GM12878 (cell line): ENCODE data around the gene ORC4. TPM values are rescaled to one million over a fixed set of nuclear protein-coding genes. Genes with fewer than 3 reads are reported as not detected.

Source experiments
- ATAC-seq: fragments of 200-7000 bp; cut with Tn5 transposase; 3 replicates; pipeline ENCODE4 v1.9.1; 2020; ENCODE audit warnings: mild to moderate bottlenecking, moderate library complexity
- BruUV-seq: library from RNA; stranded (reverse); fragments of 400-500 nt; replicated peaks from 2 replicates; lab custom pipeline; 2021; lab: Mats Ljungman, UMichigan
- CTCF ChIA-PET: fragments of 300-600 bp; sonication (Branson Sonifier 250); formaldehyde crosslinking; extraction: SDS; loops from one replicate; lab custom pipeline; 2021; ENCODE audit warnings: inconsistent platforms; lab: Yijun Ruan, JAX
- POLR2A ChIA-PET: fragments of 350-600 bp; formaldehyde crosslinking; extraction: SDS; loops from one replicate; lab custom pipeline; 2021; ENCODE audit warnings: inconsistent platforms; lab: Charles Lee
- RAD21 ChIA-PET: fragments of 300-600 bp; sonication (Branson Sonifier 250); formaldehyde crosslinking; loops from one replicate; lab custom pipeline; 2023; ENCODE audit warnings: antibody characterized with exemption; ENCODE audit not compliant: unreplicated experiment; lab: Charles Lee
- SMC1A ChIA-PET: fragments of 300-600 bp; sonication (Branson Sonifier 250); formaldehyde crosslinking; loops from one replicate; lab custom pipeline; 2023; ENCODE audit not compliant: unreplicated experiment, uncharacterized antibody; lab: Charles Lee
- DNase-seq: peaks from one replicate; pipeline ENCODE4 v3.0.0-alpha.2; 2011; ENCODE audit warnings: low read depth, low spot score
- FAIRE-seq: peaks from 3 replicates; lab custom pipeline; 2011; peaks lifted over from hg19 to GRCh38; lab: Jason Lieb, UNC
- H2AFZ ChIP-seq: 2 replicates; pipeline ENCODE4 v1.6.0; 2011; ENCODE audit warnings: low read depth, low read length, control low read depth; ENCODE audit not compliant: control insufficient read depth
- H3K27ac ChIP-seq: 2 replicates; pipeline ENCODE4 v1.5.1; 2011; ENCODE audit warnings: control low read depth; ENCODE audit not compliant: control insufficient read depth, insufficient read depth
- H3K27me3 ChIP-seq, 2 experiments: replicated peaks in 1 of 2; 2 replicates each; pipeline versions ENCODE4 v1.6.0 to v1.6.1; 2011; ENCODE audit warnings: low read length in 1 of 2; ENCODE audit not compliant: control insufficient read depth in 2 of 2, insufficient read depth in 2 of 2
- H3K36me3 ChIP-seq, 2 experiments: 2 replicates each; pipeline ENCODE4 v1.5.1; 2011; ENCODE audit warnings: low read length in 1 of 2; ENCODE audit not compliant: control insufficient read depth in 2 of 2, insufficient read depth in 2 of 2
- H3K4me1 ChIP-seq: 2 replicates; pipeline ENCODE4 v1.6.1; 2011; ENCODE audit warnings: mild to moderate bottlenecking, low read length, moderate library complexity, mixed read lengths; ENCODE audit not compliant: control insufficient read depth, insufficient read depth
- H3K4me2 ChIP-seq: 2 replicates; pipeline ENCODE4 v1.6.0; 2011; ENCODE audit warnings: control low read depth; ENCODE audit not compliant: control insufficient read depth, insufficient read depth
- H3K4me3 ChIP-seq: fragments of 200-600 bp; sonication (generic); 2 replicates; pipeline ENCODE4 v1.5.1; 2016
- H3K79me2 ChIP-seq: 2 replicates; pipeline ENCODE4 v1.6.0; 2011; ENCODE audit warnings: low read length; ENCODE audit not compliant: control insufficient read depth, insufficient read depth
- H3K9ac ChIP-seq: 2 replicates; pipeline ENCODE4 v1.8.0; 2011; ENCODE audit warnings: low read length, control low read depth, mixed read lengths; ENCODE audit not compliant: control insufficient read depth, insufficient read depth
- H3K9me3 ChIP-seq: replicated peaks from 3 replicates; pipeline ENCODE4 v1.5.1; 2011; ENCODE audit warnings: mild to moderate bottlenecking, low read length; ENCODE audit not compliant: control insufficient read depth, insufficient read depth
- H4K20me1 ChIP-seq: 2 replicates; pipeline ENCODE4 v1.6.0; 2011; ENCODE audit not compliant: control insufficient read depth, insufficient read depth
- CREB1 ChIP-seq: IDR thresholded peaks from 2 replicates; pipeline ENCODE4 v1.6.1; 2012; ENCODE audit warnings: low read depth, mild to moderate bottlenecking, inconsistent platforms
- EZH2 ChIP-seq: IDR thresholded peaks from 2 replicates; pipeline ENCODE4 v1.6.1; 2012; ENCODE audit warnings: low read depth, mild to moderate bottlenecking, control low read depth, inconsistent platforms, low read length, borderline replicate concordance; ENCODE audit not compliant: control insufficient read depth
- IKZF1 ChIP-seq: fragments of 450-650 bp; conservative IDR thresholded peaks from 2 replicates; pipeline ENCODE4 v1.6.1; 2017; ENCODE audit warnings: antibody characterized with exemption, mild to moderate bottlenecking
- KDM1A ChIP-seq: fragments of 200-600 bp; sonication (generic); IDR thresholded peaks from 2 replicates; pipeline ENCODE4 v1.6.1; 2016; ENCODE audit warnings: borderline replicate concordance
- MTA2 ChIP-seq: fragments of 450-650 bp; IDR thresholded peaks from 2 replicates; pipeline ENCODE4 v1.6.1; 2016; ENCODE audit warnings: low read depth, mild to moderate bottlenecking, moderate library complexity
- MYC ChIP-seq: IDR thresholded peaks from 2 replicates; pipeline ENCODE4 v1.6.1; 2011; ENCODE audit warnings: mild to moderate bottlenecking, low read length, moderate library complexity, inconsistent platforms; ENCODE audit not compliant: insufficient read depth, insufficient replicate concordance, insufficient read length, severe bottlenecking
- NFYB ChIP-seq: IDR thresholded peaks from 2 replicates; pipeline ENCODE4 v1.6.1; 2011; ENCODE audit warnings: low read depth, mild to moderate bottlenecking, low read length, improper control_type of control experiment, moderate library complexity; ENCODE audit not compliant: insufficient read depth
- SIX5 ChIP-seq: IDR thresholded peaks from 2 replicates; pipeline ENCODE4 v1.6.1; 2011; ENCODE audit warnings: mild to moderate bottlenecking, low read depth, low read length, moderate library complexity; ENCODE audit not compliant: severe bottlenecking
- SMAD5 ChIP-seq: IDR thresholded peaks from 2 replicates; pipeline ENCODE4 v1.6.1; 2016; ENCODE audit warnings: antibody characterized with exemption, low read depth
- TCF3 ChIP-seq: IDR thresholded peaks from 2 replicates; pipeline ENCODE4 v1.6.1; 2012; ENCODE audit warnings: low read depth, mild to moderate bottlenecking, low read length, borderline replicate concordance; ENCODE audit not compliant: insufficient read depth
- ZNF207 ChIP-seq: fragments of 450-650 bp; IDR thresholded peaks from 2 replicates; pipeline ENCODE4 v1.6.1; 2014; ENCODE audit warnings: antibody characterized with exemption, mild to moderate bottlenecking, borderline replicate concordance
- ZNF217 ChIP-seq: fragments of 450-650 bp; IDR thresholded peaks from 2 replicates; pipeline ENCODE4 v1.6.1; 2017; ENCODE audit warnings: antibody characterized with exemption, mild to moderate bottlenecking
- ZNF274 ChIP-seq: IDR thresholded peaks from one replicate; pipeline ENCODE4 v1.8.0; 2011; ENCODE audit not compliant: insufficient read length, insufficient read depth
- in situ Hi-C: fragments of 300-500 bp; cut with MboI; formaldehyde crosslinking; loops from 9 replicates; pipeline ENCODE4 v1.14.3; 2018; ENCODE audit warnings: mixed read lengths
- intact Hi-C: fragments of 100-400 bp; cut with micrococcal nuclease; formaldehyde crosslinking; loops from one replicate; pipeline ENCODE4 v1.14.2; 2022; ENCODE audit not compliant: unreplicated experiment
- polyA plus RNA-seq, 11 experiments: library from polyadenylated mRNA; depleted of rRNA in 4 of 11; unstranded in 6 of 11; stranded (reverse) in 5 of 11; fragments of >200 nt; fragmentation: Nextera tagmentation in 4 of 11; fragmentation: Illumina TruSeq in 1 of 11; extraction: Ambion mirVana in 4 of 11; extraction: Trizol in 1 of 11; gene quantifications; 1 replicate in 1 of 11; 2 replicates in 10 of 11; pipeline versions ENCODE4 v1.2.1 to v1.2.3, GENCODE V29; 2011 to 2016; ENCODE audit warnings: inconsistent platforms in 2 of 11, missing spikeins in 2 of 11, low read depth in 1 of 11
- total RNA-seq, 4 experiments: library from RNA; depleted of rRNA in 3 of 4; stranded (reverse); fragments of >200 nt in 3 of 4; fragmentation: Illumina TruSeq in 1 of 4; extraction: Trizol in 1 of 4; gene quantifications; 2 replicates each; pipeline versions ENCODE4 v1.2.1 to v1.2.3, GENCODE V29; 2013 to 2021
- TF ChIP-seq, protein P1 (sequence below): IDR thresholded peaks from 2 replicates; pipeline ENCODE4 v1.6.1; 2011; ENCODE audit warnings: low read depth, low read length, improper control_type of control experiment, borderline replicate concordance
- TF ChIP-seq, protein P2 (sequence below): IDR thresholded peaks from 2 replicates; pipeline ENCODE4 v1.6.1; 2011; ENCODE audit warnings: low read depth, mild to moderate bottlenecking, low read length, moderate library complexity, borderline replicate concordance; ENCODE audit errors: extremely low read depth

ORC4 gene
- total and polyA plus RNA-seq, 10 of the 15 experiments (the other 5 are each of a cell fraction or from before 2014, with no cell fraction given) = 25.7 to 71.3 (median 52.1) TPM

DNA sequence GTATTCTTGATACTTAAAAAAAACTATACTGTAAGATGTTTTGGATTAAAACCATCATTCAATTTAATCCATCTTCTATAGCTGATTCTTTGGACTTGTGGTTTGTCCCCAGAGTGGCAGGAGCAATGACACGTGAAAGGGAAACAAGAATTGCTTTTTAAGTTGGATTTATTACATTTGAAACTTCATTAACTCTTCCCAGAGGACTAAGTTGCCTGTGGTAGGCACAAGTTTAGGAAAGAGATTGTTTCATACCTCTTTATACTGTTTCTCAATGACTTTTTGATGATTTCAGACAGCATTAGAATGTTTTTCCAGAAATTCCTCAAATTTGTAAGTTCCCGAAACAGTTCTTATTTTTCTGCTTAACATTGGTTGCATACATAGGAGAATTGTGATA, 134.4 kb downstream of the ORC4 start (continued):
- TF ChIP-seq, protein P1, sequence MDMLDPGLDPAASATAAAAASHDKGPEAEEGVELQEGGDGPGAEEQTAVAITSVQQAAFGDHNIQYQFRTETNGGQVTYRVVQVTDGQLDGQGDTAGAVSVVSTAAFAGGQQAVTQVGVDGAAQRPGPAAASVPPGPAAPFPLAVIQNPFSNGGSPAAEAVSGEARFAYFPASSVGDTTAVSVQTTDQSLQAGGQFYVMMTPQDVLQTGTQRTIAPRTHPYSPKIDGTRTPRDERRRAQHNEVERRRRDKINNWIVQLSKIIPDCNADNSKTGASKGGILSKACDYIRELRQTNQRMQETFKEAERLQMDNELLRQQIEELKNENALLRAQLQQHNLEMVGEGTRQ = no peak
- TF ChIP-seq EZH2 = no peak

DNA sequence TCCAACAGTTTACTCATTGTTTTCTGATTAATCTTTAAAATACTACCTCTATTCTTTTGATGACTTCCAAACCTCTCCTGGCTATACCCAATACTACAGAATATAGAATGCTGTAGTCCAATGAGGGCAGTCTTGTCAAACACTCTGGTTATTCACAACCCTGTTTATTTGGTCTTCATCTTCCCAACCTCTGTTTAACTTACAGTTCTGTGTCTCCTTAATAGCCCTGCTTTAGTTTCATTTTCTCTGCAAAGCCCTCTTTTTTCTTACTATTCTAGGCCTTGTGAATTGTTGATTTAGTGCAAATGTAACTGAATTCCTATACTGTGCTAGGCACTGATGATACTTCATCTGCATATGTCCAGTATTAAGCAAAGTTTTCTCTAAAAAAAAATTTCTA, 135.7 kb downstream of the ORC4 start:
- no TSS peak for BruUV-seq
- intact Hi-C loops (no loop called here), in situ Hi-C loops (no loop called here)
- FAIRE-seq = peak; percentile 84
- no peak for TF ChIP-seq CREB1
- H3K27ac ChIP-seq = no peak overlapping the region
- CTCF ChIA-PET = interaction anchor here (0.6 kb wide), 1 partner anchor 51 kb away, joined by 3 read pairs; no protein-coding TSS in a partner anchor
- ATAC-seq = peak; percentile 32
- no peaks in the 10 kb centered on the region for H3K36me3 ChIP-seq
- no peak for DNase-seq
- SMC1A ChIA-PET = no interaction called here
- H4K20me1 ChIP-seq = no peaks in the 10 kb centered on the region
- POLR2A ChIA-PET = no interaction called here
- RAD21 ChIA-PET = no interaction called here
- no peak overlapping the region for H3K4me2 ChIP-seq
- no peaks in the 10 kb centered on the region for H3K4me1 ChIP-seq
- H3K27me3 ChIP-seq = no peaks in the 10 kb centered on the region
- H2AFZ ChIP-seq = no peak overlapping the region
- no peaks in the 10 kb centered on the region for H3K9me3 ChIP-seq
- H3K9ac ChIP-seq = no peak overlapping the region
- H3K79me2 ChIP-seq = no peaks in the 10 kb centered on the region
- H3K4me3 ChIP-seq = no peak overlapping the region

DNA sequence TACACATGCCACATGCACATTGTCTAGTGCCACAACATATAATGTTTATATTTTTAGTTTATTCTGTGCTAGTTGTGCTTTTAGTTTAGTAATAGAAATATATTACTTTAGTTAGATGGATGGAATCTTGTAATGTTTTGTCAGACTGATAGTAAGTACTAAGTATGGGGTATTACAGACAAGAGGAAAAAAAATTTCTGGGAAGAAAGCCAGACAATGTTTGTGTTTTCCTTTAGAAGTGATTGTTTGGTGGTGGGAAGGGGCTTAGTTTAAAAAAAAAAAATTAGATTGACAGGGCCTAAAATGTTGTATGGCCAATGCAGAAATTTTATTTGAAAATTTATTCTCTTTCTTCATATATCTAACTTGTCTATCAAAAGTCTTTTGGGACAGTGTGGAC, 137.9 kb downstream of the ORC4 start:
- ATAC-seq (no peak), DNase-seq (no peak), FAIRE-seq (no peak)
- no peaks in the 10 kb centered on the region for H4K20me1 ChIP-seq
- SMC1A ChIA-PET = no interaction called here
- CTCF ChIA-PET = no interaction called here
- no peak overlapping the region for H2AFZ ChIP-seq
- no peaks in the 10 kb centered on the region for H3K79me2 ChIP-seq
- H3K27me3 ChIP-seq = no peaks in the 10 kb centered on the region
- BruUV-seq = no TSS peak
- no peak overlapping the region for H3K27ac ChIP-seq
- H3K4me2 ChIP-seq = no peak overlapping the region
- POLR2A ChIA-PET = no interaction called here
- no peak overlapping the region for H3K4me3 ChIP-seq
- no peaks in the 10 kb centered on the region for H3K36me3 ChIP-seq
- no peak overlapping the region for H3K9ac ChIP-seq
- H3K9me3 ChIP-seq = no peaks in the 10 kb centered on the region
- RAD21 ChIA-PET = no interaction called here
- intact Hi-C loops (no loop called here), in situ Hi-C loops (no loop called here)
- no peaks in the 10 kb centered on the region for H3K4me1 ChIP-seq
- TF ChIP-seq MTA2 (no peak), SIX5 (no peak), KDM1A (no peak), SMAD5 (no peak), ZNF207 (no peak), ZNF274 (no peak), NFYB (no peak), TCF3 (no peak), IKZF1 (no peak), ZNF217 (no peak), MYC (no peak)
- TF ChIP-seq, protein P2, sequence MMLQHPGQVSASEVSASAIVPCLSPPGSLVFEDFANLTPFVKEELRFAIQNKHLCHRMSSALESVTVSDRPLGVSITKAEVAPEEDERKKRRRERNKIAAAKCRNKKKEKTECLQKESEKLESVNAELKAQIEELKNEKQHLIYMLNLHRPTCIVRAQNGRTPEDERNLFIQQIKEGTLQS = no peak
